ENCODE results near the gene IL4I1.

IL4I1 gene

DNA sequence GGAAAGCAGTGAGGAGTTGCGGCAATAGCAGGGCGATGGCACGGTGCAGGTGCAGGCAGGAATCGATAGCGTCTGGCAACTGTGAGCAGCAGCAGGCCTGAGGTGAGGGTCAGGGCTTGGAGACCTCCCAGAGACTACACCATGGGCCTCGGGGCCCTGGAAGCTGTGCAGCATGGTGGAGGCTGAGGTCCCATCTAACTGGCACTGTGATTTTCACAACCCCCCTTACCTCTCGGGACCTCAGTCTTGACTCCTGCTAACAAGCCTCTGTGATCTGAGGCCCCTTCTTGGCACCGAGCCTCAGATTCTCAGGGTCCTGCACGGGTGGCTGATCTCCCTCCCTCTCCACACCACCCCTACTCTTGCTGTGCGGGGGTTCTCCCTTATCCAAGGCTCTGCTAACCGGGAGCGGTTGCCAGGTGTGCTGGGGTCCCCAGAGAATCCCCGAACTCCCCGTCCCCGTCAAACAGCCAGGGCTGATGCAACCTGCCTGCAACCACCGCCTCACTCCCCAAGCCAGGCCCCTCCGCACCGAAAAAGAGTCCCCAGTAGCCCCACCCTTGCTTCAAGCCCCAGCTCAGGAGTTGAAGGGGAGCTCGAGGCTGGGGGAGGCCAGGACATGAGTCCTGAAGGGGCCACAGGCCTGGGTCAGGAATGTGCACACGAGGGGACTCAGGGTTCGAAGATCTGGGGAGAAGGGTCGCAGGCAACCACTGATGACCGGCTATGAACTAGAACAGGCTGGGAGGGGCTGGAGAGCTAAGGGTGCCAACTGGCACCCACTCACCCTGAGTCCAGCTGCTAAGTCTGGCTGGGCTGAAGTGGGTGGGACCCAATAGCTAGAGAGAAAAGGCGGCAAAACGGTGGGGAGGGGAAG lies 27.6 kb upstream of the IL4I1 start:
- no peak for DNase-seq

GRCh38 chr19:49923055-49924003 lies 26.6 kb upstream of the IL4I1 start:
- peak; percentile 52 to 81 (median 72) for DNase-seq

DNA sequence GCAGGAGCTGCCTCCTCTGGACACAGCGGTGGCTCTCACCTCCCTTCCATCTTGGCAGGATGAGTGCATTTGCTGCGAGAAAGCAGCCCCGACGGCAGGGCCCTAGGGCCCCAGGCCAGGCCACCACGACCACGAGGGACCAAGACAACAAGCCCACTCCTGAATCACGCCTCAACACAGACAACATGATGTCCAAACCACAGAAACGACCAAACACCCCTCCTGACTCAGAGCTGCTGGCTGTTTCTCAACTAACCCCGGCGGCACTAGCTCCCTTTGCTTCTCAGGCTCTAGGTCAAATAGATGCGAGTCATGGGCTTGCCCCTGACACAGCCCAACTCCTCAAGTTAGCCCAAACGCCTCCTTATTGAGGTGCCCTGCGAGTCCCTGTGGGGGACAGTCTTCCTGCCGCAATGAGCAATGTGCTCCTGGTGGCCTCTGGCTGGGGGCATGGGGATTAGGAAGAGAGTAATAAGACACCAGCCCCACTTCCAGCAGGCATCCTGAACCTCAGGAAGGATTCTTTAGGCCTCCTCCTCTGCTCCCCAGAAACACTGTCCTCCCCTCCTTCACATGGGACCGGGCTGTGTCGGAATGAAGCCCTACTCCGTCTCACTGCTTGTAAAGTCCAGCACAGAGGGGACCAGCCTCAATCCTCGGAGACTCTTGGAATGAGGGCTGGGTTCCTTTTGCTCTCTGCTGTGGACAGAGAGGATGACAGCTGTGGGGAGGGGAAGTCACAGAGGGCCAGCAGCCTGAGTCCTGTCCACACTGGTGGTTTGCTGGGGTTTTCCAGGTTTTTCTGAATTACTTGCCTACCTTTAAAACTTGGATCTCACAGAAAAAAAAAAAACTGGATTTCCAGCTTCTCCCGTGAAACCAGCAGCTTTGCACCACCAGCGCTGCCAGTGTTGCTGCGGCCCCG lies 25.4 kb upstream of the IL4I1 start:
- DNase-seq, result peak; percentile 21 to 52 (median 41)

- DNase-seq, result no peak
Observed at GRCh38 chr19:49920624-49921363, 24.1 kb upstream of the IL4I1 start.

GRCh38 chr19:49918089-49918488 lies 21.4 kb upstream of the IL4I1 start:
- DNase-seq, result no peak

GRCh38 chr19:49916839-49917733 lies 20.4 kb upstream of the IL4I1 start:
- DNase-seq, result peak; percentile 76 to 87 (median 82)

DNA sequence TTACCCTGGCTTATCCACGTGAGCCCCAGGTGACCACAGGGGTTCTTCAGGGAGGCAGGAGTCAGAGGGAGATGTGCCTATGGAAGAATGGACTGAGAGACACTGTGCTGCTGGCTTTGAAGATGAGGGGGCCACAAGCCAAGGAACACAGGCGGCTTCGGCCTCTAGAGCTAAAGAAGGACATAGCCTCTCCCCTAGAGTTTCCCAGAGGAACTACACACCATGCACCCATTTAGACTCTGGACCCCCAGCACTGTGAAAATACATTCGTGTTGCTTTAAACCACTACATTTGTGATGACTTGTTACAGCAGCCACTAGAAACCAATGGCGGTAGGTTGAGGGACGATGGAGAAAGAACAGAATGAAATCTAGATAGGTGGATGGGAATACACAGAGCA lies 18.6 kb upstream of the IL4I1 start:
- DNase-seq, result no peak

GRCh38 chr19:49913720-49914119 lies 17.0 kb upstream of the IL4I1 start:
- no peak for DNase-seq

DNA sequence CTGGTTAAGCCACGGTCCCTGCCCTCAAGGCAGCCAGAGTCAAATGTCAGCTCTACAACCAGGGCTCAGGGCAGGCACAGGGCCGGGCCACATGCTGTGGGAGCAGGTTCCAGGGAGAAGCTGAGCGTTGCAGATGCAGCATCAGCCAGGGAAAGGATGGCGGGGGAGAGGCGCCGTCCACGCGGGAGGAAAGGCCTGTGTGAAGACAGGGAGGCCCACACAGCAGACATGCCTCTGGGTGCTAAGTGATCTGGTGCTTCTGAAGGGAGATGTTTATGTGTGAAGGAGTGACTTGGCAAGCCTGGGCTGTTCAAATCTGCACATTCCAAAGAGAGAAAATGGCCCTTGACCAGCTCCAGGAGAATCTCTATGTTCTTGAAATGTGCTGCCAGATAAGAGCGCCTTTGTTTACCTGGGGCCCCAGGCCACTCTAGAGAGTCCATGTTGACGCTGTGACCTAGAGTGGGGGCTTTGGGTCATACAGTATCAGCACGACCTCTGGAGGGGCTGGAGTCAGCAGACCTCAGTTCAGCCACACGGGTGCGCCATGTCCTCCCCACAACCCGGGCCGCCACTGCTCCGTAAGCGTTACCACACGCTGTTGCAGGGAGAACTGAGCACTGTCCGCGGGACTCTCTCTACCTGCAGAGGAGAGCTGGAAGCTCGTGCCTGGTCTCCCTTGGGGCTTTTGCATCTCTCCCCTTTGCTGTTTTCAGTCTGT lies 16.4 kb upstream of the IL4I1 start:
- DNase-seq, result peak in 1 of 4 experiments; percentile 23

DNA sequence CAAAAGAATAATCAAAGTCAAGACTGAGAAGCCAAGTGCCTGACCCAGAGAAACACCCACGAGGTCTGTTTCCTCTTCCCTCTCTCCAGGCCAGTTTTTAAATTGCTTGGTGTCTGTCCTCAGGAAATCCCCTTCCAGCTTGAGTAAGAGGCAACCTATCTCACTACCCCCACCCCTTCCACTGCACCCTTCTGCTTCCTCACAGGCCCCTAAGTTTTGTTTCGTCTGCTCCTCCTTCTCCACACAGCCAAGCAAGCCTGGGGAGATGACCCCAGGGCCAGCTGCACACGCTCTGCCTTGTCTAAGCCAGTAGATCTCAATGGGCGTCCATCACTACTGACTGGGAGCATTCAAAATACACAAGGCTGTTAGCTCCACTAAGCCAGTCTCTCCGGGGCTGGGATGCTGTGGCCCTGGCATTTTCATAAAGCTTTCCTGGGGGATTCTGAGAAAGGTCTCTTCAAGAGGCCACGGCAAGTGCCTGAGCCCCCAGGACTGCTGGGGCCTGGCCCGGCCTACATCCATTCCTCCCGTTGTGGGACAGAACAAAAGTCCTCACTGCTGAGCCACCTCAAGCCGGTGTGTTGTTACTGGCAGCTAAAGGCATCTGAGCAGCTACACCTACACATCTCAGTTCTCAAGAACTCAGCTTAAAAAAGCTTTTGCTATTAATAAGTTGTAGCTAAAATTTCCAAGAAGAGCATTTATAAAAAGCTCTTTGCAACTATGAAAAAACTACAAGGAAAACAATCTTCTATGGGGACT lies 14.9 kb upstream of the IL4I1 start:
- peak; percentile 77 to 92 (median 88) for DNase-seq

DNA sequence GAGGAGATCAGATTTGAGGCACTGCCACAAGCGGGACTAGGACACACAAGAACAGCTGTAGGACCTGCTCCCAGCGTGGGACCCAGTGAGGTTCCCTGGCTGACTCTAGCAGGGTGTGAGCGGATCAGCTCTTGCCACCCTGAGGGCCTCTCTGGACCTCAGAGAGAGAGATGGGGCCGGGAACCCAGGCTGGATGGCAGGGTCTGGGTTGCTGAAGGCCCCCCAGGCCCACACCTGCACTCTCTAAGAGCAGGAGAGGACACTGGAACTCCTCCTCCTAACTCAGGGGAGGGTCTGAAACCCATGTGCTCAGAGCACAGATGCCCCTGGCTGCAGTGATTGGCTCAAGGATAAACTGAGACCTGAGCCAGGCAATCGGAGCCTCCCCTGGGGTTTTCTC lies 13.5 kb upstream of the IL4I1 start:
- DNase-seq, result no peak

DNA sequence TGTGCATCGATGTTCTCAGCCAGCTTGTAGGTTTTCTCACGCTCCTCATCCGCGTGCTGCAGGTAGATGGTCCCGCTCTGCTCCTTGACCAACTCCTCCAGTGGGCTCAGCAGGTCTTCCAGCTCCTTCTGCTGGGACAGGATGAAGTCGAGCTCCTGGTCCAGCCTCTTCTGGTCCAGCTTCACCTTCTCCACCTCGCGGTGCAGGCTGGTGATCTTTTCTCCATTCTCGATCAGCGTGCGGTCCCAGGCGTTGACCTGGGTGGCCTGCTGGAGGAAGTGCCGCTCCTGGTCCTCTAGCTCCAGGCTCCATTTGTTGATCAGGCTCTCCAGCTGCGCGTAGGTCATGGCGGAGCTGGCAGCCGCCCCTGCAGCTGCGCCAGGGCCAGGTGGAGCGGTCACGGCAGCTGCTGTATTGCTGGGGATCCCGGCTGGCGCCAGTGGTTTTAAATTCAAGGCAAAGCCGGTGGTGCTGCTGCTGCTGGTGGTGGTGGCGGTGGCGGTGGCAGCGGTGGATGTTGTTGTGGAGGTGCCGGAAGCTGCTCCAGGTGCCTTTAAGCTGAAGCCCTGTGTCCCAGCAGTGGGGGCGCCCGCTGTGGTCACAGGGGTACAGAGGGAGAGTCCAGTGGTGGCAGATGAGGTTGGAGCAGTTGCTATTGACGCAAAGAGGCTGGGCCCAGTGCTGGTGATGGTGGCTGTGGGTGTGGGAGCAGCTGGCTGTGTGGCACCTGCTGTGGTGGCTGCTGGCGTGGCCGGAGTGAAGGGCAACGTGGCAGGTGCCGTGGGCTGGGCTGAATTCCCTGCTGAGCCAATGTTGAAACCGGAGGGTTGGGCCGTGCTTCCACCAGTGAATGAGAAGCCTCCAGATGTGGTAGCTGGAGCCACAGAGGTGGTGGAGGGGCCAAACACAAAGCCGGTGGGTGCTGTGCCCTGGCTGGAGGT lies 12.1 kb upstream of the IL4I1 start:
- DNase-seq, result no peak

GRCh38 chr19:49907745-49908446 lies 11.2 kb upstream of the IL4I1 start:
- DNase-seq, result no peak

GRCh38 chr19:49906879-49907564 lies 10.3 kb upstream of the IL4I1 start:
- DNase-seq, result no peak

DNA sequence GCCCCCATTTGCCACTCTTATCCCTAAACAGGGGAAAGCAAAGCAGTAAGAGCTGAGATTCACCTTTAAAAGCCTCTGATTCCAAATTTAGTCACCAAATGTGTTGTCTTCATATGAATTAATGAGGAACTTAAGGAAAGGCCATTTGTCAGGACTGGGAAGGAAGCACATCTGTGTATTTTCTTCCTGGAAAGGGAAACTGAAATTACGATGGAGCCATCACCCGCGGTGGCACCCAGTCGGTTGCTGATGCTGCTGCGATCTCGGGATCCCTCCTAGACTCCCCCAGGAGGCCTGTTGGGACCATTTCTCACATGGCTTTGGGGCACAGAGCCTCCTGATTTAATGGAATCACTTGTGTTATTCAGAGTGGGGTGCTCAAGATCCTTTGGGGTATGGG lies 7.4 kb upstream of the IL4I1 start:
- DNase-seq, result peak; percentile 45 to 73 (median 67)

DNA sequence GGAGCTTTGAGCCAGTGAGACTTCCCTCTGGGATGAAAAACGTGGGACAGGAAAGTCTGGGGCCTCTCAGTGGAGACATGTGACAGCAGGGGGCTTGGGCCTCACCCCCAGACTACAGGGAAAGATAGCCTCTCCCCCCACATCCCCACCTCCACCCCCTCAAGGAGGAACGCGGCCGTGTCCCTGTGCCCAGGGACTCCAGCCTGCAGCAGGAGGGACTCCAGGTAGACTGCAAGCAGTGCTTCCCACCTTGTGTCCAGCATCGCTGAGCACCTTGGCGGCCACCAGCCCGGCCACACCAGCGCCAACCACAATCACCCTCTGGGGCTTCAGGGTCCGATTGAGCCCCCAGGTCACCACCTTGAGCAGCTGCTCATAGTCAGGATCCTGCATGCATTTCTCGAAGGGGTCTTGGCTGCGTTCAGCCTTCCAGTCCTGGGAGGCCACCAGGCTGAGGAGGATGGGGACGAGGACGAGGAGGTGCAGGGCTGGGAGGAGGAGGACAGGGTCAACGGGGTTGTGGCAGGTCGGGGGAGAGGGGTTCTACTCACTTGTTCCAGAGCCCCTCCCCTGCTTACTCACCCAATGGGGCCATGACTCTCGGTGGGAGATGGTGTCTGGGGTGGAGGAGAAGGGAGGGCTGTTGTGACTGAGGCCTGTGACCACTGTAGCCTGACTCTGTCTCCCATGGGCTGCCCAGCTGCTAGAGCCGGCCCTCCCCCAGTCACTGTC lies 955 bp downstream of the IL4I1 start:
- no peak for DNase-seq

Data from suppressor macrophage (primary cell).